DND-41 (cell line): ENCODE results near the gene PDE4DIP.
"Not testable (repeated sequence)": the region's sequence is repeated elsewhere in the genome, so short reads cannot be mapped to it uniquely, and the experiment has no call there.

Source experiments
- ATAC-seq: fragments of 200-7000 bp; cut with Tn5 transposase; 3 replicates; pipeline ENCODE4 v1.9.1; 2021; ENCODE audit warnings: low read depth; ENCODE audit not compliant: insufficient read depth
- DNase-seq: peaks from one replicate; pipeline ENCODE4 v3.0.0-alpha.2; 2020
- H2AFZ ChIP-seq: 2 replicates; pipeline ENCODE4 v1.6.0; 2012; ENCODE audit warnings: low read depth, low read length
- H3K27ac ChIP-seq: 2 replicates; pipeline ENCODE4 v1.5.1; 2012; ENCODE audit warnings: low read length, inconsistent platforms
- H3K27me3 ChIP-seq: fragments of 200-600 bp; sonication (generic); 2 replicates; pipeline ENCODE4 v1.6.0; 2012; ENCODE audit warnings: low read length, mild to moderate bottlenecking, inconsistent platforms; ENCODE audit not compliant: insufficient read depth, poor library complexity
- H3K36me3 ChIP-seq: 2 replicates; pipeline ENCODE4 v1.5.1; 2012; ENCODE audit warnings: low read length, inconsistent platforms; ENCODE audit not compliant: insufficient read depth
- H3K4me1 ChIP-seq: 2 replicates; pipeline ENCODE4 v1.5.1; 2012; ENCODE audit warnings: mild to moderate bottlenecking, low read length; ENCODE audit not compliant: insufficient read depth
- H3K4me2 ChIP-seq: 2 replicates; pipeline ENCODE4 v1.6.0; 2012; ENCODE audit warnings: mild to moderate bottlenecking, moderate library complexity, low read length, inconsistent platforms; ENCODE audit not compliant: insufficient read depth
- H3K4me3 ChIP-seq, 2 experiments: fragments of 200-600 bp in 1 of 2; shearing (Covaris generic) in 1 of 2; 2 replicates each; pipeline ENCODE4 v1.5.1; 2012 to 2016; ENCODE audit warnings: inconsistent platforms in 2 of 2, low read length in 2 of 2, mild to moderate bottlenecking in 2 of 2, low read depth in 1 of 2, moderate library complexity in 1 of 2
- H3K79me2 ChIP-seq: 2 replicates; pipeline ENCODE4 v1.6.0; 2012; ENCODE audit warnings: low read length, inconsistent platforms; ENCODE audit not compliant: insufficient read depth
- H3K9ac ChIP-seq: 2 replicates; pipeline ENCODE4 v1.6.0; 2012; ENCODE audit warnings: low read depth, mild to moderate bottlenecking, inconsistent platforms, low read length, moderate library complexity
- H3K9me3 ChIP-seq: 2 replicates; pipeline ENCODE4 v1.5.1; 2012; ENCODE audit warnings: low read length, moderate library complexity, mild to moderate bottlenecking, inconsistent platforms; ENCODE audit not compliant: insufficient read depth, severe bottlenecking
- H4K20me1 ChIP-seq: 2 replicates; pipeline ENCODE4 v1.6.0; 2012; ENCODE audit warnings: low read length; ENCODE audit not compliant: insufficient read depth

Gene PDE4DIP

GRCh38 chr1:148844220-148844619 is at the start of gene PDE4DIP:
Gene PDE4DIP, plus strand, starts transcription at chr1:148844428. Its CDS starts 347 bp downstream, at chr1:148844775.
- H2AFZ ChIP-seq, H3K4me2 ChIP-seq, H3K27me3 ChIP-seq, H3K4me3 ChIP-seq, H3K79me2 ChIP-seq, H3K9me3 ChIP-seq, H4K20me1 ChIP-seq, H3K4me1 ChIP-seq, H3K27ac ChIP-seq, H3K9ac ChIP-seq, H3K36me3 ChIP-seq: not testable (repeated sequence)
- ATAC-seq (peak; percentile 100), DNase-seq (peak; percentile 45)

GRCh38 chr1:148808268-148808928 is 35.8 kb upstream of the PDE4DIP start:
- H3K79me2 ChIP-seq, H4K20me1 ChIP-seq, H3K4me3 ChIP-seq, H3K4me1 ChIP-seq, ATAC-seq, H3K9ac ChIP-seq, H3K27me3 ChIP-seq, H3K27ac ChIP-seq, H2AFZ ChIP-seq, H3K9me3 ChIP-seq, H3K4me2 ChIP-seq, DNase-seq, H3K36me3 ChIP-seq: not testable (repeated sequence)

GRCh38 chr1:148808929-148809283 is 35.3 kb upstream of the PDE4DIP start:
- H4K20me1 ChIP-seq, H3K36me3 ChIP-seq, H3K27ac ChIP-seq, H3K27me3 ChIP-seq, H2AFZ ChIP-seq, ATAC-seq, DNase-seq, H3K79me2 ChIP-seq, H3K4me3 ChIP-seq, H3K9ac ChIP-seq, H3K4me2 ChIP-seq, H3K4me1 ChIP-seq, H3K9me3 ChIP-seq: not testable (repeated sequence)

GRCh38 chr1:148822180-148822579 is 22.0 kb upstream of the PDE4DIP start:
- not testable (repeated sequence) for H2AFZ ChIP-seq, H3K36me3 ChIP-seq, H3K4me3 ChIP-seq, DNase-seq, ATAC-seq, H3K9ac ChIP-seq, H3K4me2 ChIP-seq, H3K4me1 ChIP-seq, H3K27me3 ChIP-seq, H3K79me2 ChIP-seq, H4K20me1 ChIP-seq, H3K27ac ChIP-seq, H3K9me3 ChIP-seq

- not testable (repeated sequence) for DNase-seq, H2AFZ ChIP-seq, H3K79me2 ChIP-seq, H4K20me1 ChIP-seq, H3K4me3 ChIP-seq, H3K9ac ChIP-seq, ATAC-seq, H3K4me1 ChIP-seq, H3K4me2 ChIP-seq, H3K27me3 ChIP-seq, H3K36me3 ChIP-seq, H3K27ac ChIP-seq, H3K9me3 ChIP-seq
These were observed 20.4 kb upstream of the PDE4DIP start for GRCh38 chr1:148823822-148824221.

GRCh38 chr1:148825029-148825428 is 19.2 kb upstream of the PDE4DIP start:
- ATAC-seq, result peak; percentile 55; the same call in 2 of the 3 replicates
- DNase-seq, H3K27me3 ChIP-seq, H3K9ac ChIP-seq, H3K79me2 ChIP-seq, H3K9me3 ChIP-seq, H3K4me2 ChIP-seq, H3K36me3 ChIP-seq, H2AFZ ChIP-seq, H3K4me3 ChIP-seq, H3K27ac ChIP-seq, H3K4me1 ChIP-seq, H4K20me1 ChIP-seq: not testable (repeated sequence)

GRCh38 chr1:148828531-148828930 is 15.7 kb upstream of the PDE4DIP start:
- H4K20me1 ChIP-seq, H2AFZ ChIP-seq, H3K9me3 ChIP-seq, H3K9ac ChIP-seq, H3K4me3 ChIP-seq, ATAC-seq, H3K79me2 ChIP-seq, H3K4me1 ChIP-seq, H3K27ac ChIP-seq, H3K4me2 ChIP-seq, H3K27me3 ChIP-seq, DNase-seq, H3K36me3 ChIP-seq: not testable (repeated sequence)

- not testable (repeated sequence) for H3K9ac ChIP-seq, H3K4me1 ChIP-seq, H2AFZ ChIP-seq, ATAC-seq, H3K4me2 ChIP-seq, DNase-seq, H3K36me3 ChIP-seq, H3K79me2 ChIP-seq, H3K4me3 ChIP-seq, H3K9me3 ChIP-seq, H3K27me3 ChIP-seq, H4K20me1 ChIP-seq, H3K27ac ChIP-seq
These were observed 15.3 kb upstream of the PDE4DIP start for GRCh38 chr1:148828962-148829361.
